OCI-LY1 (cell line): Measurements from ENCODE around the gene FCHO1.

Experiments
- H2AFZ ChIP-seq: fragments of 200-600 bp; sonication (generic), shearing (Covaris generic); 2 replicates; pipeline ENCODE4 v1.6.0; 2014; ENCODE audit warnings: antibody characterized with exemption, mild to moderate bottlenecking, low read length
- H3F3A ChIP-seq: fragments of 200-600 bp; sonication (generic), shearing (Covaris generic); 2 replicates; pipeline ENCODE4 v1.6.0; 2014; ENCODE audit warnings: mild to moderate bottlenecking, antibody characterized with exemption, low read length, moderate library complexity; ENCODE audit not compliant: insufficient read depth
- H3K27ac ChIP-seq: fragments of 200-600 bp; sonication (generic); 2 replicates; pipeline ENCODE4 v1.5.1; 2014; ENCODE audit warnings: low read length, mixed run types, mild to moderate bottlenecking, low read depth; ENCODE audit not compliant: poor library complexity, severe bottlenecking
- H3K27me3 ChIP-seq: fragments of 200-600 bp; sonication (generic); 2 replicates; pipeline ENCODE4 v1.6.0; 2014; ENCODE audit warnings: antibody characterized with exemption, mild to moderate bottlenecking, low read length, moderate library complexity; ENCODE audit not compliant: insufficient read depth
- H3K36me3 ChIP-seq: fragments of 200-600 bp; sonication (generic); 2 replicates; pipeline ENCODE4 v1.6.1; 2014; ENCODE audit warnings: mild to moderate bottlenecking, antibody characterized with exemption, low read length, moderate library complexity, mixed read lengths; ENCODE audit not compliant: insufficient read depth
- H3K4me1 ChIP-seq: fragments of 200-600 bp; sonication (generic); 2 replicates; pipeline ENCODE4 v1.5.1; 2014; ENCODE audit warnings: mild to moderate bottlenecking, low read length, moderate library complexity; ENCODE audit not compliant: insufficient read depth, severe bottlenecking
- H3K4me2 ChIP-seq: fragments of 200-600 bp; sonication (generic), shearing (Covaris generic); 2 replicates; pipeline ENCODE4 v1.6.1; 2014; ENCODE audit warnings: low read length
- H3K4me3 ChIP-seq: fragments of 200-600 bp; sonication (generic); 2 replicates; pipeline ENCODE4 v1.5.1; 2014; ENCODE audit warnings: low read length, low read depth, mild to moderate bottlenecking, mixed read lengths; ENCODE audit not compliant: poor library complexity, severe bottlenecking
- H3K79me2 ChIP-seq: fragments of 200-600 bp; shearing (Covaris generic); 2 replicates; pipeline ENCODE4 v1.6.1; 2016; ENCODE audit warnings: mixed run types, low read length, mixed read lengths; ENCODE audit not compliant: insufficient read depth
- H3K9ac ChIP-seq: fragments of 200-600 bp; sonication (generic), shearing (Covaris generic); 2 replicates; pipeline ENCODE4 v1.6.1; 2014; ENCODE audit warnings: mild to moderate bottlenecking, low read length, mixed read lengths
- H3K9me2 ChIP-seq: fragments of 200-600 bp; sonication (generic), shearing (Covaris generic); 2 replicates; pipeline ENCODE4 v1.6.1; 2014; ENCODE audit warnings: low read depth, mild to moderate bottlenecking, low read length, mixed read lengths
- H3K9me3 ChIP-seq: fragments of 200-600 bp; shearing (Covaris generic); 2 replicates; pipeline ENCODE4 v1.6.1; 2014; ENCODE audit warnings: low read length, mixed read lengths
- H4K20me1 ChIP-seq: fragments of 200-600 bp; sonication (generic), shearing (Covaris generic); 2 replicates; pipeline ENCODE4 v1.6.0; 2016; ENCODE audit warnings: mild to moderate bottlenecking, low read length; ENCODE audit not compliant: insufficient read depth
- EZH2 ChIP-seq: fragments of 200-600 bp; sonication (generic), shearing (Covaris generic); IDR thresholded peaks from 2 replicates; pipeline ENCODE4 v1.8.0; 2017; ENCODE audit warnings: borderline replicate concordance, mixed run types, mild to moderate bottlenecking, antibody characterized with exemption, low read length, moderate library complexity, mixed read lengths
- TF ChIP-seq, protein P1 (sequence below): fragments of 200-600 bp; sonication (generic), shearing (Covaris generic); IDR thresholded peaks from 2 replicates; pipeline ENCODE4 v1.5.1; 2017; ENCODE audit warnings: mild to moderate bottlenecking, antibody characterized with exemption, low read length, moderate library complexity, mixed read lengths

FCHO1 gene

DNA sequence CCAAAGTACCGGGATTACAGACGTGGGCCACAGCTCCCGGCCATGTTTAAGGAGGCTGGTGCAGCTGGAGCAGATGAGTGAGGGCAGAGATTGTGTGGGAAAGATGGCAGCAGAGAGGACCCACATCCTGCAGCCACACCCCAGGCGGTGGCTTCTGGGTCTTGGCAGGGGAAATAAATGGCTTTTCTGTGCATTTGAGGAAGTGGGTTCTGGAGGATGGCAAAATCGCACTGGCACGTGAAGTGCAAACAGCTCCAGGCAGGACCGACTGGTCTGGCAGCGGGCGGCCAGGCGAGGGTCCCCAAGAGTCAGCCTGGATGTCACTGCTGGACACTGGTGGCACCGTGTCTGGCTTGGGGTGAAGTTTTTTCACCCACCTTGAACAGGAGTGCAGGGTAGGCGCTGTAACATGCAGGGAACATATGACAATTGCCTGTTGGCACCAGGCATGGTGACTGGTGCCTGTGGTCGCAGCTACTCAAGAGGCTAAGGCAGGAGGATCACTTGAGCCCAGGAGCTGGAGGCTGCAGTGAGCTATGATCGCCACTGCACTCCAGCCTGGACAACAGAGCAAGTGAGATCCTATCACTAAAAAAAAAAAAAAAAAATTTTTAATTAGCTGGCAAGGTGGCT, 52.1 kb downstream of the FCHO1 start:
- TF ChIP-seq EZH2 = no peak
- TF ChIP-seq, protein P1, sequence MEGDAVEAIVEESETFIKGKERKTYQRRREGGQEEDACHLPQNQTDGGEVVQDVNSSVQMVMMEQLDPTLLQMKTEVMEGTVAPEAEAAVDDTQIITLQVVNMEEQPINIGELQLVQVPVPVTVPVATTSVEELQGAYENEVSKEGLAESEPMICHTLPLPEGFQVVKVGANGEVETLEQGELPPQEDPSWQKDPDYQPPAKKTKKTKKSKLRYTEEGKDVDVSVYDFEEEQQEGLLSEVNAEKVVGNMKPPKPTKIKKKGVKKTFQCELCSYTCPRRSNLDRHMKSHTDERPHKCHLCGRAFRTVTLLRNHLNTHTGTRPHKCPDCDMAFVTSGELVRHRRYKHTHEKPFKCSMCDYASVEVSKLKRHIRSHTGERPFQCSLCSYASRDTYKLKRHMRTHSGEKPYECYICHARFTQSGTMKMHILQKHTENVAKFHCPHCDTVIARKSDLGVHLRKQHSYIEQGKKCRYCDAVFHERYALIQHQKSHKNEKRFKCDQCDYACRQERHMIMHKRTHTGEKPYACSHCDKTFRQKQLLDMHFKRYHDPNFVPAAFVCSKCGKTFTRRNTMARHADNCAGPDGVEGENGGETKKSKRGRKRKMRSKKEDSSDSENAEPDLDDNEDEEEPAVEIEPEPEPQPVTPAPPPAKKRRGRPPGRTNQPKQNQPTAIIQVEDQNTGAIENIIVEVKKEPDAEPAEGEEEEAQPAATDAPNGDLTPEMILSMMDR = no peak
- Histone ChIP-seq H3K27ac (no peak overlapping the region), H3K4me2 (no peak overlapping the region), H3K79me2 (no peaks in the 10 kb centered on the region), H3K4me1 (no peaks in the 10 kb centered on the region), H4K20me1 (no peaks in the 10 kb centered on the region), H3K9ac (no peak overlapping the region), H3K36me3 (no peaks in the 10 kb centered on the region), H3F3A (no peaks in the 10 kb centered on the region), H2AFZ (no peak overlapping the region), H3K9me3 (no peaks in the 10 kb centered on the region), H3K9me2 (no peaks in the 10 kb centered on the region), H3K27me3 (no peaks in the 10 kb centered on the region), H3K4me3 (no peak overlapping the region)

DNA sequence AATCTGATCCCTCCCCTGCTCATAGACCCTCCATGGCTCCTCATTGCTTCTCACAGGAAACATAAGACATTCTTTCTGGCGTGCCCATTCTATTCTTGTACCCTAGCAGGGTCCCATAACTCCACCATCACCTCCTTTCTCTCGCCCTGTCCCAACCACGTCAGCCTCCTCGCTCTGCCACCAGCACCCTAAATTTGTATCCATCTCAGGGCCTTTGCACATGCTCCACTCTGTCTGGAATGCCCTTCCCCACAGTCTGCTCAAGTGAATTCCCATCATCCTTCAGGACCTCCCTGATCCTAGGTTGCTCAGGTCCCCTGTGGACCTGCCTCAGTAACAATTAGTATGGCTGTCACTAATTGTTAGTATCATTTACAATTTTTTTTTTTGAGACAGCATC, 54.1 kb downstream of the FCHO1 start:
- H3K79me2 ChIP-seq = no peaks in the 10 kb centered on the region
- H3K9me2 ChIP-seq = no peaks in the 10 kb centered on the region
- no peak overlapping the region for H3K27ac ChIP-seq
- H3K36me3 ChIP-seq = no peaks in the 10 kb centered on the region
- no peak overlapping the region for H3K4me2 ChIP-seq
- H3K9me3 ChIP-seq = no peaks in the 10 kb centered on the region
- H3K4me1 ChIP-seq = no peaks in the 10 kb centered on the region
- no peak overlapping the region for H3K9ac ChIP-seq
- no peaks in the 10 kb centered on the region for H3F3A ChIP-seq
- no peak overlapping the region for H2AFZ ChIP-seq
- TF ChIP-seq, protein P1 = no peak
- no peak for TF ChIP-seq EZH2
- H3K4me3 ChIP-seq = no peak overlapping the region
- no peaks in the 10 kb centered on the region for H4K20me1 ChIP-seq
- no peaks in the 10 kb centered on the region for H3K27me3 ChIP-seq

DNA sequence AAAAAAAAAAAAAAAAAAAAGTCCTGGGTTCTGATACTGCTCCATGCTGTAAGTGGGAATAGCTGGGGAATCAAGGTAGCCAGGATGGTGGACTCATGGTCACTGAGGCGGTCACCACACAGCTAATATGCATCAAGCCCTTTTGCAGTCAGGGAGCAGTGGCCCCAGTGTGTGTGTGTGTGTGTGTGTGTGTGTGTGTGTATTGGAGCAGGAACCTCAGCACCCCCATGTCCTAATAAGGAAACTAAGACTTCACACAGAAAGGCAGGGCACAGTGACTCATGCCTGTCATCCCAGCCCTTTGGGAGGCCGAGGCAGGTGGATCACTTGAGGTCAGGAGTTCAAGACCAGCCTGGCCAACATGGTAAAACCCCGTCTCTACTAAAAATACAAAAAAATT, 55.7 kb downstream of the FCHO1 start:
- Histone ChIP-seq H3K9ac (no peak overlapping the region), H3K27me3 (no peaks in the 10 kb centered on the region; the same call in 1 of the 2 replicates), H3K36me3 (no peaks in the 10 kb centered on the region), H3K9me2 (no peaks in the 10 kb centered on the region), H3K79me2 (no peaks in the 10 kb centered on the region), H3K9me3 (no peaks in the 10 kb centered on the region), H3K27ac (no peak overlapping the region), H3F3A (no peaks in the 10 kb centered on the region), H3K4me1 (no peaks in the 10 kb centered on the region), H3K4me3 (no peak overlapping the region), H4K20me1 (no peaks in the 10 kb centered on the region), H2AFZ (no peak overlapping the region), H3K4me2 (no peak overlapping the region)
- no peak for TF ChIP-seq EZH2
- TF ChIP-seq, protein P1 = no peak
